Sigmoid colon (tissue), 4 donors: ENCODE results near the gene PRXL2B.

Experiments
- CTCF ChIP-seq, 4 experiments: fragments of 450-650 bp in 3 of 4; fragments of 200-600 bp in 1 of 4; IDR thresholded peaks; one replicate each; pipeline ENCODE4 v1.5.1; 2016 to 2019; ENCODE audit warnings: antibody characterized with exemption in 4 of 4, mild to moderate bottlenecking in 3 of 4, moderate library complexity in 2 of 4
- EP300 ChIP-seq, 4 donors: sonication (generic); formaldehyde crosslinking; IDR thresholded peaks; one replicate each; pipeline ENCODE4 v1.6.1; 2017; ENCODE audit warnings: antibody characterized with exemption in 4 of 4
- POLR2A ChIP-seq, 2 donors: fragments of 450-650 bp; IDR thresholded peaks; one replicate each; pipeline ENCODE4 v1.6.1; 2016; ENCODE audit warnings: antibody characterized with exemption in 2 of 2, mild to moderate bottlenecking in 2 of 2, moderate library complexity in 2 of 2
- POLR2AphosphoS5 ChIP-seq, 4 donors: sonication (generic); formaldehyde crosslinking; IDR thresholded peaks; one replicate each; pipeline ENCODE4 v1.6.1; 2017; ENCODE audit warnings: antibody characterized with exemption in 4 of 4

- TF ChIP-seq CTCF (IDR thresholded peaks at IDR 0.05) (no peak), POLR2A (IDR thresholded peaks at IDR 0.05) (no peak), EP300 (IDR thresholded peaks at IDR 0.05) (no peak), POLR2AphosphoS5 (IDR thresholded peaks at IDR 0.05) (no peak)
Observed at GRCh38 chr1:2564006-2564814, 22.4 kb upstream of the PRXL2B start.
